K562 (cell line): ENCODE results near the gene CEMIP2. TPM values are rescaled to one million over a fixed set of nuclear protein-coding genes. Genes with fewer than 3 reads are reported as not detected.

Experiments used
- BCL6 ChIP-seq: fragments of 250-450 bp; sonication (Bioruptor Pico); IDR thresholded peaks from 2 replicates; pipeline ENCODE4 v1.4.0; 2020
- C11orf30 ChIP-seq: fragments of 450-650 bp; IDR thresholded peaks from 2 replicates; pipeline ENCODE4 v1.6.1; 2016; ENCODE audit warnings: low read depth, mild to moderate bottlenecking
- GTF2A2 ChIP-seq: IDR thresholded peaks from 2 replicates; pipeline ENCODE4 v1.6.1; 2016; ENCODE audit warnings: mild to moderate bottlenecking, missing genetic modification characterization, missing compliant biosample characterization
- IRF1 ChIP-seq: sonication (generic); formaldehyde crosslinking; IDR thresholded peaks from 2 replicates; pipeline ENCODE4 v1.8.0; 2022; ENCODE audit warnings: missing genetic modification reagents, mild to moderate bottlenecking, borderline replicate concordance
- KDM1A ChIP-seq, 2 experiments: fragments of 450-650 bp; IDR thresholded peaks; 2 replicates each; pipeline ENCODE4 v1.6.1; 2016; ENCODE audit warnings: mild to moderate bottlenecking in 2 of 2
- MCM7 ChIP-seq, 2 experiments: fragments of 450-650 bp; IDR thresholded peaks; 2 replicates each; pipeline ENCODE4 v1.6.1; 2016 to 2018
- RFX7 ChIP-seq: fragments of 250-450 bp; sonication (Bioruptor Pico); IDR thresholded peaks from 2 replicates; pipeline ENCODE4 v1.5.1; 2021; ENCODE audit warnings: mild to moderate bottlenecking
- TFAP4 ChIP-seq: sonication (generic); formaldehyde crosslinking; IDR thresholded peaks from 2 replicates; pipeline ENCODE4 v1.8.0; 2022; ENCODE audit warnings: missing genetic modification reagents, mild to moderate bottlenecking, moderate library complexity, borderline replicate concordance
- ZNF277 ChIP-seq: fragments of 250-450 bp; sonication (Bioruptor Pico); IDR thresholded peaks from 2 replicates; pipeline ENCODE4 v1.8.0; 2022; ENCODE audit warnings: inconsistent platforms, mild to moderate bottlenecking, moderate library complexity, borderline replicate concordance
- polyA plus RNA-seq, 8 experiments: library from polyadenylated mRNA; depleted of rRNA in 4 of 8; stranded (reverse) in 5 of 8; unstranded in 3 of 8; fragments of >200 nt; fragmentation: Nextera tagmentation in 2 of 8; fragmentation: Illumina TruSeq in 1 of 8; extraction: Ambion mirVana in 2 of 8; extraction: Trizol in 1 of 8; gene quantifications; 2 replicates each; pipeline versions ENCODE4 v1.2.1 to v1.2.3, GENCODE V29; 2011 to 2014; ENCODE audit warnings: inconsistent platforms in 1 of 8, missing spikeins in 1 of 8
- total RNA-seq, 7 experiments: library from RNA; depleted of rRNA in 6 of 7; stranded (reverse); fragments of >200 nt in 6 of 7; fragmentation: Illumina TruSeq in 2 of 7; extraction: Trizol in 2 of 7; gene quantifications; 2 replicates each; pipeline versions ENCODE4 v1.2.1 to v1.2.3, GENCODE V29; 2011 to 2021; ENCODE audit warnings: low replicate concordance in 1 of 7

The CEMIP2 gene
- total and polyA plus RNA-seq, 9 of the 15 experiments (the other 6 are each of a cell fraction or from before 2014, with no cell fraction given): 5.4 to 29.9 (median 14.2) TPM

GRCh38 chr9:71703172-71703872, 65.0 kb downstream of the CEMIP2 start (continued):
- TF ChIP-seq MCM7 (IDR thresholded peaks at IDR 0.05) (no peak), GTF2A2 (no peak), IRF1 (no peak), BCL6 (CRISPR knock-in tag) (no peak), ZNF277 (CRISPR knock-in tag) (no peak), C11orf30 (no peak), RFX7 (no peak), TFAP4 (no peak), KDM1A (IDR thresholded peaks at IDR 0.05) (no peak)
